Activated T-helper 2 cell treated with anti-CD3 and anti-CD28 coated beads, Interferon-gamma antibody, Interleukin-2, Interleukin-4, amounts not matched to agents 10 μg/mL and 5 μg/mL and 100 μg/mL, durations not matched to agents 14 hours and 24 hours and 36 hours (primary cell): ENCODE results near the gene TCF4. TPM values are rescaled to one million over a fixed set of nuclear protein-coding genes. Genes with fewer than 3 reads are reported as not detected.

ENCODE experiments used
- DNase-seq: peaks from one replicate; pipeline ENCODE4 v3.0.0; 2021; ENCODE audit warnings: low spot score
- H3K27ac Mint-ChIP-seq: one replicate; pipeline ENCODE4 v1.8.0; 2021; ENCODE audit warnings: mixed read lengths
- H3K27me3 Mint-ChIP-seq: one replicate; pipeline ENCODE4 v1.8.0; 2021; ENCODE audit warnings: low read depth, mixed read lengths
- H3K36me3 Mint-ChIP-seq: one replicate; pipeline ENCODE4 v1.8.0; 2021; ENCODE audit warnings: low read depth, mixed read lengths
- H3K4me1 Mint-ChIP-seq: one replicate; pipeline ENCODE4 v1.8.0; 2021; ENCODE audit warnings: low read depth, mixed read lengths
- H3K4me3 Mint-ChIP-seq: one replicate; pipeline ENCODE4 v1.8.0; 2021; ENCODE audit warnings: low read depth, mild to moderate bottlenecking, moderate library complexity, mixed read lengths
- H3K9me3 Mint-ChIP-seq: one replicate; pipeline ENCODE4 v1.8.0; 2021; ENCODE audit warnings: mixed read lengths
- intact Hi-C: fragments of 100-400 bp; cut with micrococcal nuclease; formaldehyde crosslinking; loops from one replicate; pipeline ENCODE4 v1.15.1; 2023
- total RNA-seq: library from RNA; stranded (reverse); gene quantifications from 2 replicates; pipeline ENCODE4 v1.2.3, GENCODE V29; 2022

Gene TCF4
- total RNA-seq, 1 donor from 2014 or later = 5.5 TPM

DNA sequence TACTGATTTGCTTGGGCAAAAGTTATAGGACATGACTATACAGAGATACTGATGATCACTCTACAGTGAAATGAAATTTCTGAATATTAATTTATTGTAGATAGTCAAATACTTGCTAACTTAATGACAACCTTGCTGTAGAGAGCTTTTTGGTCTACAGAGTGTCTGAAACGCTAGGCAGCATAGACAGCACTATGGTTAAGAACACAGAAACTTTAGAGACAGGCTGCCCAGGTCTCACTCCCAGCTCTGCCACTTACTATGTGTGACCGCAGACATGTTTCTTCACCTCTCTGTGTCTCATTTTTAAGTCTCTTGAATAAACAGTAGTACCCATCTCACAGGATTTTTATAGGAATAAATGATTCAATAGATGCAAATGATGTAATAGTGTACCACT lies 247.0 kb downstream of the TCF4 start:
- Mint-ChIP-seq H3K9me3 (no peaks in the 10 kb centered on the region), H3K27me3 (peaks cover 14% of the 10 kb centered on the region), H3K27ac (no peak overlapping the region), H3K4me1 (peaks cover 4% of the 10 kb centered on the region), H3K4me3 (no peak overlapping the region), H3K36me3 (no peaks in the 10 kb centered on the region)
- DNase-seq = no peak
- intact Hi-C loops = loop anchor here (5.0 to 10.0 kb wide), 2 partner anchors 104 to 244 kb away; partner anchors contain the start of gene TCF4

DNA sequence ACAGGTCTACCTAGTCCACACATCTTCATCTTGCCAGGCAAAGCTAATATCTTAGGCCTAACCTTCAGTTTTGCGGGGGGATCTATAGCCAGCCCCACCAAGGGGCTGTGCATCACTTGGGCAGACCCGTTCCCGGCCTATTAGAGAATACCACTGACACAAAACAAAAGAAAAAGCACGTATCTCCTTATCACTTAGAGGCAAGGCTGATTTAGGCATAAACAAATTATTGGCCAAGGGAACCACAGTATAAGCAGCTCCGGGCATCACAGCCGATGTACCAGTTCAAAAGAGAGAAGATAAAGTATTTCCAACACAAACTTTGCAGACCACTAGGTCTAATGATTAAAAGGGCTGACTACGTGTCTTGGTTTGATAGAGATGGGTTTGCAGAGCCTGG lies 248.0 kb downstream of the TCF4 start:
- intact Hi-C loops = loop anchor here (5.0 to 10.0 kb wide), 2 partner anchors 103 to 245 kb away; partner anchors contain the start of gene TCF4
- DNase-seq = no peak
- Mint-ChIP-seq H3K27ac (no peak overlapping the region), H3K4me3 (no peak overlapping the region), H3K4me1 (peaks cover 4% of the 10 kb centered on the region), H3K9me3 (no peaks in the 10 kb centered on the region), H3K27me3 (peaks cover 14% of the 10 kb centered on the region), H3K36me3 (no peaks in the 10 kb centered on the region)

DNA sequence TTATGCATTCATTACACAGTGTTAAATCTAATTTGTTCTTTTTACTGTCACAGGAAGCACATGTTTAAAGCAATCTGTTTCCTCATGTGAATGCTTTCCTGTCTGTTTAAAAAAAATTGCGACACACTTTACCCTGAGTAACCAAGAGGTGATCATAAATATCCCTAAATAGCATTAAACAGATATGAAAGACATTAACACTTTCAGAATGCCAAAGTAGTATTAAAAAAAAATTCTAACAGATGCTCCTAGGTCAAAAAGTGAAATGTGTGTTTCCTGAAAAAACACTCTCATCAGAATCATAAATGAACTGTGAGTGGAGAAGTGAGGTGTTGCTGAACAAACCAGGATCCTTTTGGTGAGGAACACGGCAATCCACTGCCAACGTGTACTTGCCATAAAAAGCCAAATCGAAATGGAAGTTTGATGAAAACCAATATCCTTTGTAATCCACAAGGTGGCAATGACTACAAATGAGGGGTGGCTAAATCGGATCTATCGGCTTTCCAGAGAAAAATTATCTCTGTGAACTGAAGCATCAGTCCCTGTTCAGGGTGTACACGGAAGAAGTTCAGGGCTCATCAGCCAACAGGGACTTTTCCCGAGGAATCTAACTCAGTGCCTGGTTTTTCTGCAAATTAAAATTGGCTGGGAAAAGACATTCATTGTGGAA lies 248.9 kb downstream of the TCF4 start:
- H3K4me1 Mint-ChIP-seq = peaks cover 4% of the 10 kb centered on the region
- no peak overlapping the region for H3K4me3 Mint-ChIP-seq
- no peak for DNase-seq
- no peaks in the 10 kb centered on the region for H3K36me3 Mint-ChIP-seq
- no peak overlapping the region for H3K27ac Mint-ChIP-seq
- peaks cover 8% of the 10 kb centered on the region for H3K27me3 Mint-ChIP-seq
- intact Hi-C loops = no loop called here
- H3K9me3 Mint-ChIP-seq = no peaks in the 10 kb centered on the region

DNA sequence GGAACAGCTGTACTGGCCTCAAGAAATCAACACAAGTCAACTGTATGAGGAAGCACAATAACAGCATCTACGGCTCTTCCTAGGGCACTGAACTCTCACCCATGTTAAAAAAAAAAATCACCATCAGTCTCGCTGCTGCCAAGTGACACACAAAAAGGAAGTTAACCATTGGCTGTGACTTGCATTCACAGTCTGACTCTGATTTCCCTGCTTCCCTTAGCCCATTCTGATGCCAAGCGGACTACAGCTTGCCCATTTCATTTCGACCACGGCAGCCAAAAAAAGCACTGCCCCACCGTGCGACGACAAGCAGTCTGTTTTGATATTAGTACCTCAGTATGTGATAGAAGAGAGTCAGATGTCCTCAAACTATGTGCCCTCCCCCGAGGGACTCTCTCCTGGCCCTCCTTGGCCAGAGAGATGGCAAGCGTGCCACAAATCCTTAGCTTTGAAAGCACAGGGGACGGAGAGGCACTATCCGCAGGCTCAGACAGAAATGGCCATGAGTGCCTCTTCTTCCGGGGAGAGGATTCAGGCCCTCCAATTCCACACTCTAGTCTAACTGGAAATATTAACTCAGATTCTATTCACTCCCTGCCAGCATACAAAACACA lies 250.0 kb downstream of the TCF4 start:
- no peaks in the 10 kb centered on the region for H3K36me3 Mint-ChIP-seq
- H3K9me3 Mint-ChIP-seq = no peaks in the 10 kb centered on the region
- peaks cover 16% of the 10 kb centered on the region for H3K27me3 Mint-ChIP-seq
- H3K4me3 Mint-ChIP-seq = no peak overlapping the region
- no peak for DNase-seq
- intact Hi-C loops = no loop called here
- no peak overlapping the region for H3K27ac Mint-ChIP-seq
- H3K4me1 Mint-ChIP-seq = no peaks in the 10 kb centered on the region

DNA sequence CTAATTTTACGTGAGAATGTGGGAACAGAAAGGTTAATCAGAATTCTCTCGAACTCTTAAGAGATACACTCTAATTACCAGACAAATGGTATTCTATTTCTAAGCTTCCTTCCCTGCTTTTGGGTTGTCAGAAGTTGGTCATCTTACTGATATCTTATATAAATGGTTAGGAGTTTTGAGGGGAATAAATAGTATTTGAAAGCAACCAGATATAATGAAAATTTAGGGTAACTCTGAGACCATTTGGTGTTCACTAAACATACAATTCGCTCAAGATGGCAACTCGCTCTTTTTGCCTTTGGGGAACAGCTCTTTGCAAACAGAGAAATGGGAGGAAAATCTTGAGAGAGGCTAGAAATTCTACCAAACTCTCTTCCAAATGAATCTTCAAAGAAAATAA lies 250.9 kb downstream of the TCF4 start:
- H3K36me3 Mint-ChIP-seq = no peaks in the 10 kb centered on the region
- intact Hi-C loops = no loop called here
- DNase-seq = no peak
- H3K27ac Mint-ChIP-seq = no peak overlapping the region
- H3K9me3 Mint-ChIP-seq = no peaks in the 10 kb centered on the region
- H3K4me3 Mint-ChIP-seq = no peak overlapping the region
- H3K4me1 Mint-ChIP-seq = no peaks in the 10 kb centered on the region
- H3K27me3 Mint-ChIP-seq = peaks cover 16% of the 10 kb centered on the region

DNA sequence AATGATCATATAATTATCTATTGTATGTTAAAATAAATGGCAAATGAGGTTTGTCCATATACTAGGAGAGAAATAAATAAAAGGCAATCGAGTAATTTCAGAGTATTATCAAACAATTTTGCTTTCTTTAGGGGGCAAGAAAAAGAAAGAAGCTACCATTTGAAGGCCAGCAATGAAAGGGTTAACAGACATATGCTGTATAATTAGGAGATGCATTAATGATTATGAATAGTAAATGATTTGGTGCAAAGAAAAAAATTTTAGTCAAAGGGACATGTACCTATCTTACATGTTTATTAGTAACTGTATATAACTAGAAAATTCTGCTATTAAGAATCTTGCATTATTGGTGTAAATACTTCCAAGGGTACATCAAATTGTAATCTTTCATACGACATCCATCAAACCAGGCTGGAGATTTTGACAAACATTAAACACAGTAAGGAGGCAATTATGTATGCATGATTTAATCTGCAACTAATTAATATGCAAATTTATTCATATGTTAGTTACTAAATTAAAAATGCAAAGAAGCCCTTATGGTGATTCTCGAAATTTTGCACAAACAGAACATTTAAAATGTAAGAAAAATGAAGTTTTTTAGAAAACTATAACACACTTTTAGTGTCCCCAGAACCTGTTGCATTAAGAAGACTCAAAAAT lies 251.4 kb downstream of the TCF4 start:
- intact Hi-C loops = no loop called here
- no peak overlapping the region for H3K4me3 Mint-ChIP-seq
- no peaks in the 10 kb centered on the region for H3K9me3 Mint-ChIP-seq
- peaks cover 18% of the 10 kb centered on the region for H3K27me3 Mint-ChIP-seq
- H3K27ac Mint-ChIP-seq = no peak overlapping the region
- no peaks in the 10 kb centered on the region for H3K36me3 Mint-ChIP-seq
- DNase-seq = no peak
- no peaks in the 10 kb centered on the region for H3K4me1 Mint-ChIP-seq

DNA sequence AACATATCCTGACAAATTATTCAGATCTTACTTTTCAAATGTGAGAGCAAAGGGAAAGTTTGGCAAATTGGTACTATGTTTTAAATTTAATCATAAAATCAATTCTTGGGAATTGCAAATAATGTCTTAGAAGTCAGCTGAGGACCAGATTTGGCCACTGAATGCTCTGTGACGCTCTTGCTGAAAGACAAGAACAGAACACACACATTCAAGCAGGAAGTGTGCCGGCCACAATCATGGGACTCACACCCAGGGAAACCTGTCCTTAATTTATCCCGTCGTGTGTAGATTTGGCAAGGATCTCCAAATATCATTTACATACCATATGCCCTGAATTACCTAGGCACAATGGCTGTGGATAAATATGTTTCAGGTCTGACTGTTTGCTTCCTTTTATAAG lies 253.1 kb downstream of the TCF4 start:
- Mint-ChIP-seq H3K27me3 (peaks cover 21% of the 10 kb centered on the region), H3K9me3 (no peaks in the 10 kb centered on the region), H3K27ac (no peak overlapping the region), H3K4me1 (no peaks in the 10 kb centered on the region), H3K4me3 (no peak overlapping the region), H3K36me3 (no peaks in the 10 kb centered on the region)
- intact Hi-C loops = no loop called here
- no peak for DNase-seq

DNA sequence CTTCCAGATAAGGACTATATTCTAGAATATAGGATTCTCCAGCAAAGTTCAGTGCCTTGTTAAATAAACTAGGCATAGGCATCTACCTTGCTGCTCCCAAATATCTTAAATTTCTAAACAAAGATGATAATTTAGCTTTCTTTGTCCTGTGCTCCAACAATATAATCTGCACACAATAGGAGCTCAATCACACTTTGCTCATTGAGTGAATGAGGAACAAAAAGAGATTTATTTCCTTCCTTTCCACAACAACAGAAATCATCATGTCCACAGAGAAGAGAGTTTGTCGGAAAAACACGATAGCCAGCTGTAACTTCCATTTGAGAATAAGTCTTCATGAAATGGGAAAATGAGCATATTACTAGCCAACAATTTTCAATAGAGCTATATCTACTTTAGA lies 256.7 kb downstream of the TCF4 start:
- intact Hi-C loops = no loop called here
- DNase-seq = no peak
- Mint-ChIP-seq H3K27ac (no peak overlapping the region), H3K4me3 (no peak overlapping the region), H3K36me3 (no peaks in the 10 kb centered on the region), H3K27me3 (peaks cover 24% of the 10 kb centered on the region), H3K9me3 (no peaks in the 10 kb centered on the region), H3K4me1 (peaks cover 3% of the 10 kb centered on the region)

DNA sequence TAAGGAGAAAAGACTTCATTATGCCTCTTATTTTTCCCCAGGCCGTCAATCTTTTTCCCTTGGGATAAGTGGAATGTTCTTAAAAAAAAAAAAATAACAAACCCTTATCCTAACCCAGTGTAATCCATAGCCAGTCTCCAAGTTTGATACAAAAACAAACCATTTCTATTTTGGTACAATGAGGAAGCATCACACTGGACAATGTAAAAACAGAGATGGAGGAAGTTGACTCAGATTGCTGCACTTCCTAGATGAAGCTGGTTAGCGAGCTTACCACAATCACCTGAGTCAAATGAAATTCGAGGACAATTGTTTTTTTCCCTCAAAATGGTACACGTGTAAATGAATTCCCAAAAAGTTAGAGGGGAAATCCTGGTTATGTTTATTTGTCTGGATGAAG lies 259.7 kb downstream of the TCF4 start:
- Mint-ChIP-seq H3K9me3 (no peaks in the 10 kb centered on the region), H3K27me3 (peaks cover 29% of the 10 kb centered on the region), H3K27ac (no peak overlapping the region), H3K36me3 (no peaks in the 10 kb centered on the region), H3K4me1 (peaks cover 3% of the 10 kb centered on the region), H3K4me3 (no peak overlapping the region)
- no peak for DNase-seq
- intact Hi-C loops = no loop called here

DNA sequence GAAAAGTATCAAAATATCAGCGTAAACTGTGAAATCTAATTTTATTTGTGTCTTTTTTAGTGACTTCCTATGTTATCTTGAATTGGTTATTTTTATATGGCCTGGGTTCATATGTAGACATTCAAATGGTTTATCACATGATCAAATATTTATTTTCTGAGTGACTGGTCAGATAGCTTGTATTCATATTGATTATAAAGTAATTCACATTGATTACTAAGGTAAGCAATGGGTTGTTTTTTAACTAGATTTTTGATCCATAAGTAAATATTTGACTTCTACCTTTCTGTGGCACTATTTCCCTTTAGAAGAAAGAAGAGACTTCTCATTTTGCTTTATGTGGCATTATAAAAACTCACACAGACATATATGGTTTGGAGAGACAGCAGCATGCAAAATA lies 260.5 kb downstream of the TCF4 start:
- H3K36me3 Mint-ChIP-seq = no peaks in the 10 kb centered on the region
- H3K27me3 Mint-ChIP-seq = peaks cover 34% of the 10 kb centered on the region
- H3K27ac Mint-ChIP-seq = no peak overlapping the region
- no peak overlapping the region for H3K4me3 Mint-ChIP-seq
- peaks cover 3% of the 10 kb centered on the region for H3K4me1 Mint-ChIP-seq
- no peak for DNase-seq
- intact Hi-C loops = no loop called here
- H3K9me3 Mint-ChIP-seq = no peaks in the 10 kb centered on the region

DNA sequence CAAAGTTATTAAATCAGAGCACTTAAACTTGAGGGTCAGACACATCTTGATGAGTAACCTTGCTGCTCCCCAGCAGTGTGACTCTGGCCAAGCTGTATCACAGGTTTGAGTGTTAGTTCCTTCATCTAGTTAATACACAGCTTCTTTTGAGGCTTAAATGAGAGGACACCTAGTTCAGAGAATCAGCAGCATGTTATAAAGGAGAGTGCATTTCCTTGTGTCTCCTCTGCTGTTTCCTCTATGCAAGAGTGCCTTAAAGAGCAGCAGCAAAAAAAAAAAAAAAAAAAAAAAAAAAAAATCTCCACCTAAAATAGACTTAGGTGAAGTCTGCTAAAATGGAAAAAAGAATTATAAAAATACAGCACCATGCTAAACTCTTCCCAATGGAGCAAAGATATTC lies 261.9 kb downstream of the TCF4 start:
- Mint-ChIP-seq H3K27me3 (peaks cover 35% of the 10 kb centered on the region), H3K4me1 (peaks cover 6% of the 10 kb centered on the region), H3K36me3 (no peaks in the 10 kb centered on the region), H3K27ac (no peak overlapping the region), H3K4me3 (no peak overlapping the region), H3K9me3 (no peaks in the 10 kb centered on the region)
- no peak for DNase-seq
- intact Hi-C loops = no loop called here

DNA sequence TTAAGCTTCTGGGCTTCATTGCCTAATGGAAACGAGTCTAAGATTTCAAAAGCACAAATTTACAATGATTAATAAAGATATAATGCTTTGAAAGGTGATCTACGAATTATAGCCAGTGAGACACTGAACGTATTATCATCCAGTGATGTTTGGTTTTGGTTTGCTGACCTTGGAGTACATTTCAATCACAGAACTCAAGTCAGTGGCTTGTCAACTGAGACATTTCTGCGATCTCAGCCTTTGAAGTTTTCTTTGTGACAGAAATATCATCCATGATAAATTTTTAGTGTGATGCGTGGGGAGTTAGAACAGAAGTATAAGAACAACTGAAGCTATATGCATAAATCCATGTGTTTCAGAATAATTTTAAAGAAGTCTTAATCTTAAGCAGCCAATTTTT lies 263.8 kb downstream of the TCF4 start:
- intact Hi-C loops = loop anchor here (5.0 kb wide), 1 partner anchor 92 kb away; no protein-coding TSS in a partner anchor
- Mint-ChIP-seq H3K36me3 (no peaks in the 10 kb centered on the region), H3K4me3 (no peak overlapping the region), H3K4me1 (peaks cover 6% of the 10 kb centered on the region), H3K27ac (no peak overlapping the region), H3K27me3 (peaks cover 48% of the 10 kb centered on the region), H3K9me3 (no peaks in the 10 kb centered on the region)
- no peak for DNase-seq
